Fibroblast of the aortic adventitia (primary cell): Measurements from ENCODE around the gene TRIM65. TPM values are rescaled to one million over a fixed set of nuclear protein-coding genes. Genes with fewer than 3 reads are reported as not detected.
"Not testable (repeated sequence)": the region's sequence is repeated elsewhere in the genome, so short reads cannot be mapped to it uniquely, and the experiment has no call there.

Source experiments
- DNase-seq: peaks from one replicate; pipeline ENCODE4 v3.0.0-alpha.2; 2010; ENCODE audit warnings: low read depth
- H3K4me3 ChIP-seq: 2 replicates; pipeline ENCODE4 v1.5.1; 2011; ENCODE audit warnings: low read depth, mild to moderate bottlenecking, control low read depth, low read length, moderate library complexity
- total RNA-seq: library from RNA; depleted of rRNA; stranded (reverse); fragments of >200 nt; gene quantifications from 2 replicates; pipeline ENCODE4 v1.2.3, GENCODE V29; 2012; ENCODE audit warnings: low replicate concordance
- TF ChIP-seq, protein P1 (sequence below): IDR thresholded peaks from 2 replicates; pipeline ENCODE4 v1.5.1; 2011; ENCODE audit warnings: mild to moderate bottlenecking, low read length, control low read depth, inconsistent platforms; ENCODE audit not compliant: insufficient read depth

Gene TRIM65
- total RNA-seq, 1 donor: 11.4 TPM

DNA sequence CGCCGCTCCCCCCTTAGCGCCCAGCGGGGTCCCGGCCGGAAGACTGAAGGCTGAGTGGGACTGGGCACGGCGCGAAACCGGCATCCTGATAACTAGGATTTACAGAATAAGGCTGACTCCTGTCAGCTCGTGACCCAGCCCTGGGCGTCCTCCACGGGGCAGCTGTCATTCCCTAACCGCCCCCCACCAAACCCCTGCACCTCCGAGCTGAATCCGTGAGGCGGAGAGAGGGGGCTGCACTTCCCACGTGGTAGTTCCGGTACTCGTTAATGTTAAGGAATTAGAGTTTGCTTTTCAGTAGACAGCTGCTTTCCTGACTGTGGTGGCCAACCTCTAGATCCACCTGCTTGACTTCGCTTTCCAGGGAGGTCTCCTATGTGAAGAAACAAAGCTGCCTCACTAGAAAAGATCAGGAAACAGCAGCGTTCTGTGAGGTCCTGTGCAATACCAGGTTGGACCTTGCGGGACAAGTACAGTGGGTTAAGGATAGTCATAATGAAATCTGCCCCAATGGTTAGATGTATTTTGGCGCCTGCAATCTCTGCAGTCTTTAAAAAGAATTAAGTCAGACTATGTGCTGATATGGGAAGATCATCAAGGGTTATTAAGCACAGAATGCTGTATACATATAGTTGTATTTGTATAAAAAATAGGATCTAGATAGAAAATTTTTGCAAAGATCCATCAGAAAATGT, 40.5 kb downstream of the TRIM65 start:
- H3K4me3 ChIP-seq: peak overlapping the region; percentile 96
- DNase-seq: peak; percentile 19
- TF ChIP-seq, protein P1, sequence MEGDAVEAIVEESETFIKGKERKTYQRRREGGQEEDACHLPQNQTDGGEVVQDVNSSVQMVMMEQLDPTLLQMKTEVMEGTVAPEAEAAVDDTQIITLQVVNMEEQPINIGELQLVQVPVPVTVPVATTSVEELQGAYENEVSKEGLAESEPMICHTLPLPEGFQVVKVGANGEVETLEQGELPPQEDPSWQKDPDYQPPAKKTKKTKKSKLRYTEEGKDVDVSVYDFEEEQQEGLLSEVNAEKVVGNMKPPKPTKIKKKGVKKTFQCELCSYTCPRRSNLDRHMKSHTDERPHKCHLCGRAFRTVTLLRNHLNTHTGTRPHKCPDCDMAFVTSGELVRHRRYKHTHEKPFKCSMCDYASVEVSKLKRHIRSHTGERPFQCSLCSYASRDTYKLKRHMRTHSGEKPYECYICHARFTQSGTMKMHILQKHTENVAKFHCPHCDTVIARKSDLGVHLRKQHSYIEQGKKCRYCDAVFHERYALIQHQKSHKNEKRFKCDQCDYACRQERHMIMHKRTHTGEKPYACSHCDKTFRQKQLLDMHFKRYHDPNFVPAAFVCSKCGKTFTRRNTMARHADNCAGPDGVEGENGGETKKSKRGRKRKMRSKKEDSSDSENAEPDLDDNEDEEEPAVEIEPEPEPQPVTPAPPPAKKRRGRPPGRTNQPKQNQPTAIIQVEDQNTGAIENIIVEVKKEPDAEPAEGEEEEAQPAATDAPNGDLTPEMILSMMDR: peak; percentile 29

DNA sequence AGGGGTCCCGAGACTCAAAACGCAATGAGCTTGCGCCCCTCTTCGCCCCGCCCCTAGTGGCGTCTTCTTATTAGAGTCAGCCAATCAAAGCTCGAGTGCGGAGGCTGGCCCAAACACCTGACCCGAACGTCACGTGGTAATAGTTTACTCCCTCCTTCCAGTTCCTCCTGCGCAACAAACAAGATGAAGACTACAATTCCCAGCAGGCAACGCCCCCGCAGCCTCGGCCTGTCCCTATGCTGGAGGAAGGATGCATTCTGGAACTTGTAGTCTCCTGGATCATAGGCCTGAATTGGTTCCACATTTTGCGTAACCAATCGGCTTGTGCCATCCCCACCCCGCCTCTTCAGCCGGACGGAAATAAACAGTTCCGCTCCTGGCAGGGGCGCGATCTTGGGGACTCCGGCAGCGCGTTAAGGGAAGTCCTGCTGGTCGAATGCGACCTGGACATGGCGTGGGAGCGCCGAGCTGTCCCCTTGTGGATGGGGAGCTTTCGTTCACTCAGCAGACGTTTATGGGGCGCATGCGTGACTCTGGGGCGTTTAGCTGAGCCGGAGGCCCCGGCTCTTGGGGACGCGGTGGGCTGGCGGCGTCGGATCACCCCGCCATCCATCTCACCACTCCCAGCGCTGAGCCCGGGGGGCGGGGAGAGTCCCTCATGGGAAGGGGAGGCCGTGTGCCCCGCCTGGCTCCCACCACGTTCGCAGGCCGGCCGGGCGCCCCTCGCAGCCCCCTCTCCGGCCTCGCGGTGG, 41.3 kb downstream of the TRIM65 start, which contains the start of gene WBP2:
Gene WBP2, minus strand, starts transcription at position 26 of the 752 bp plus-strand sequence. CDS start 38 bp downstream, outside the sequence.
- DNase-seq: peak; percentile 100
- peak within 1 kb of the TSS; percentile 96 for H3K4me3 ChIP-seq
- TF ChIP-seq, protein P1: peak; percentile 28

DNA sequence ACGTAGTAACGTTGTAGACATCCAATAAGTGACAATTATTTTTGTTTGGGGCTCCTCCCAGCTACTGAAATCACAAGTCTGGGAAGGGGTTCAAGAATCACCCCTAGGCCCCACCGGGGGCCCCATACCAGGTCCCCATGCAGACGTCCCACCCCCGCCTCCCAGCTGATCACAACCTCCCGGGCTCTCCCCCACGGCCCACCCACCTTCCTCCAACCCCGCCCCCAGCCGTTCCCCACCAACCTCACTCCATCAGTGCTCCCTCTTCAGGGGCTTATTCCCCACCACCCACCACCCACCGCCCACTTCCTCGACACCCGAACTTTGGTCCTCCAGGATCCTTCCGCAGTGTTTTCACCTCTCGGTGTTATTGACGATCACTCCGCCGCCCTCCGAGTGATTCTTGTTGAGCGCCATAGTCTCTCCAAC, 41.9 kb downstream of the TRIM65 start:
- no peak for DNase-seq
- TF ChIP-seq, protein P1: no peak

DNA sequence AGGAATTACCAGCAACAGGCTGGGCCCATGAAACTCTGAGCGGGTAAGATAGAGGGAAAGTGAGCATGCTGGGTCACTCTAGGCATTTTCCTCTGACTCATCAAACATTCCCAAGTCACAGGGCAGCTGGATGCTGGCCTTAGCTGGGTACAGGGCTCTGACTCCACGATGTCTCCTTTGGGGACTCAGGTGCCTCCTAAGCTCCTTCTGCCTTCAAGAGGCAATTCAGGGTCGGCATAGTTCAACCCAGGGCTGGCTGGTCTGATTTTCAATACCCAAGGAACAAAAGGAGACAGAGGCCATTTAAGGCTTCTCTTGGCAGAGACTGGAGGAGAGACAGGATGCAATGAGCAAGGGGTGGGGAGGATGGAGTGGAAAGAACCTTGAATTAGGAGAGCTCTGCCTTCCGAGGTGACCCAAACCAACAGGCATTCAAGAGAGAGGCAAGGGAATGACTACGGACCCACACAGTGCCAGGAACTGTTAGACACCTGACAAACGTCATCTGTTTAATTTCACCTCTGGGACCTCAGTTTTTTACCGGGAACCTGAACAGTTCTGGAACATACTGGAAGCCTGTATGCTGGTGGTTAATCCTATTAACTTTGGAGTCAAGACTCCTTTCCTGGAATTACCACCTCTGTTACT, 42.5 kb downstream of the TRIM65 start:
- DNase-seq: peak; percentile 63
- H3K4me3 ChIP-seq: peak overlapping the region; percentile 78
- TF ChIP-seq, protein P1: no peak

More for the DNA sequence above, 41.9 kb downstream of the TRIM65 start:
- peak overlapping the region; percentile 78 for H3K4me3 ChIP-seq

DNA sequence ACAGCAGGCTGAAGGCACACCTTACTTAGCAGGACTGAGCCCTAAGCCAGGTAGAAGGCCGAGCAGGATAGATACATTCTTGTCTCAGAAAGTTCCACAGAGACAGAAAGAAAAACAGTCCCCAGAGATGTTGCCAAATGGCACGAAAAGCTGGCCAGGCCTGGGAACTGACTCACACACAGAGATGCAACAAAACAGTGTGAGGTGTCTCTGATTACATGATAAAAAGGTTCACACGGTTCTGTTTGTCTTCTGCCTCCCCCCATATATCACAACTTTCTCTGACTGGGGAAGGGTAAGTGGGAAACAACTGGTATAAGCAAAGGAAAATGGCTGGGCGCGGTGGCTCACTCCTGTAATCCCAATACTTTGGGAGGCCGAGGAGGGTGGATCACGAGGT, 43.3 kb downstream of the TRIM65 start:
- DNase-seq: no peak
- peak overlapping the region; percentile 28 for H3K4me3 ChIP-seq

DNA sequence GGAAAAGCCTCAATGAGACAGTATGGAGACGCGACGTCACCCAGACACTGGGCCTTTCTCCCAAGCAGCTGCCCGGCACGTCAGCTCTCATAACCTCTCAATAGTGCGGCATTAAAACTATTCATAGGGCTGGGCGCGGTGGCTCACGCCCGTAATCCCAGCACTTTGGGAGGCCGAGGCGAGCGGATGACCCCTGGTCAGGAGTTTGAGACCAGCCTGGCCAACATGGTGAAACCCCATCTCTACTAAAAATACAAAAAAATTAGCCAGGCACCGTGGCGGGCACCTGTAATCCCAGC, 45.1 kb downstream of the TRIM65 start:
- DNase-seq, H3K4me3 ChIP-seq: not testable (repeated sequence)

More for the DNA sequence above, 43.3 kb downstream of the TRIM65 start:
- TF ChIP-seq, protein P1: no peak

DNA sequence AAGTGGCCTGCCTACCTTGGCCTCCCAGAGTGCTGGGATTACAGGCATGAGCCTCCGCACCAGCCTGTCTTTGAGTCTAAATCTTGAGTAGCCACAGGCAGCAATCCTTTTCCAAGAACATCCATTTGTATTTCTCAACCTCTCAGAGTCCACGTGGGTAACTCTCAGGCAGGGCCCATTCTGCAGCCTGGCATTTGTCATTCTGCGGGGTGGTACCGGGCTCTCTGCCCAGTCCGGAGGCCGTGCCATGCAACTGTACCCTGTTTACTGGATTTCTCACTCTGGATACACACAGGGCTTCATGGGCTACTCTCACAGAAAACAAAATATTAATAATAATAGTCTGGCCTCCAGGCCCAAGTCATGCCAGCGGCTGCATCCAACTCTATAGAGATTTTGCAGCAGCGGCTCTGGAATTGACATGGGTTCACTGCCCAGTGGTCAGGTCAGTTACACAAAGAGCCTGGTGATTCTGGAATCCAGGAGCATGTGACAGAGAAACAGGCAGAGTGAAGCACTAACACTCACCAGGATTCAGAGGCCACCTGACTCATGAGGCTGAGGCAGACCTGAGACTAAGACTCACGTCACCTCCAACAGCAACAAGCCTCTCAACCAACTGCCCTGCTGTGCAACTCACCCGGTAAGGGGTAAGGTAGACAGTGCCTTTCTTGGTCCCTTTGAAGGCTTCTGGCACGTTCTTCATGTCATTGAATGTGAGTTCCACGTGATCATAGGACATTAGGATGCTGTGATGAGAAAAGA, 45.6 kb downstream of the TRIM65 start:
- no peak for DNase-seq
- TF ChIP-seq, protein P1: no peak
- no peak overlapping the region for H3K4me3 ChIP-seq
